ENCODE results near the gene GRIK2. TPM values are rescaled to one million over a fixed set of nuclear protein-coding genes. Genes with fewer than 3 reads are reported as not detected.

GRIK2 gene
- total RNA-seq, 1 experiment from 2014 or later = 6.6 TPM

DNA sequence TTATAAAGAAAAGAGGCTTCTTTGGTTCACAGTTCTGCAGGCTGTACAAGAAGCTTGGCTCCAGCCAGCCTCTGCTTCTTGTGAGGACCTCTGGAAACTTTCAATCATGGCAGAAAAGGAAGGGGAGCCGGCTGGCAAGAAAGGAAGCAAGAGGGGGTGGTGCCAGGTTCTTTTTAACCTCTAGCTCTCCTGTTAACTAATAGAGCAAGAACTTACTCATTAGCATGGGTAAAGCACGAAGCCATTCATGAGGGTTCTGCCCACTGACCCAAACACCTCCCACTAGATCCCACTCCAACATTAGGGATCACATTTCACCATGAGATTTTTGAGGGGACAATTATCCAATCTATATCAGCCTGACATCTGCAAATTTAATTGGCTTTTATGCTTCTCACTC, 347.1 kb downstream of the GRIK2 start:
- ChIA-PET CTCF (no interaction called here), POLR2A (no interaction called here)
- Histone ChIP-seq H3K9me3 (ENCODE audit: control insufficient read depth, insufficient read depth, low read depth, low read length) (no peaks in the 10 kb centered on the region), H3K27me3 (ENCODE audit: control insufficient read depth, insufficient read depth, low read length) (no peaks in the 10 kb centered on the region), H3K27ac (ENCODE audit: low read length) (peak overlapping the region; percentile 42; the same call in 1 of the 2 replicates), H3K4me3 (ENCODE audit: low read depth in 2 of 2, low read length in 2 of 2) (no peak overlapping the region), H3K36me3 (ENCODE audit: control insufficient read depth, insufficient read depth, low read length) (no peaks in the 10 kb centered on the region), H3K4me1 (ENCODE audit: control insufficient read depth, insufficient read depth, low read length) (peaks cover 3% of the 10 kb centered on the region; the same call in 1 of the 2 replicates)
- TF ChIP-seq POLR2AphosphoS5 (IDR thresholded peaks at IDR 0.05; ENCODE audit: low read depth, low read length) (no peak), TCF7L2 (IDR thresholded peaks at IDR 0.05; ENCODE audit: low read depth, low read length) (no peak), SIN3A (IDR thresholded peaks at IDR 0.05; ENCODE audit: borderline replicate concordance, insufficient read depth, low read depth, low read length) (no peak)
- TF ChIP-seq, protein P1, sequence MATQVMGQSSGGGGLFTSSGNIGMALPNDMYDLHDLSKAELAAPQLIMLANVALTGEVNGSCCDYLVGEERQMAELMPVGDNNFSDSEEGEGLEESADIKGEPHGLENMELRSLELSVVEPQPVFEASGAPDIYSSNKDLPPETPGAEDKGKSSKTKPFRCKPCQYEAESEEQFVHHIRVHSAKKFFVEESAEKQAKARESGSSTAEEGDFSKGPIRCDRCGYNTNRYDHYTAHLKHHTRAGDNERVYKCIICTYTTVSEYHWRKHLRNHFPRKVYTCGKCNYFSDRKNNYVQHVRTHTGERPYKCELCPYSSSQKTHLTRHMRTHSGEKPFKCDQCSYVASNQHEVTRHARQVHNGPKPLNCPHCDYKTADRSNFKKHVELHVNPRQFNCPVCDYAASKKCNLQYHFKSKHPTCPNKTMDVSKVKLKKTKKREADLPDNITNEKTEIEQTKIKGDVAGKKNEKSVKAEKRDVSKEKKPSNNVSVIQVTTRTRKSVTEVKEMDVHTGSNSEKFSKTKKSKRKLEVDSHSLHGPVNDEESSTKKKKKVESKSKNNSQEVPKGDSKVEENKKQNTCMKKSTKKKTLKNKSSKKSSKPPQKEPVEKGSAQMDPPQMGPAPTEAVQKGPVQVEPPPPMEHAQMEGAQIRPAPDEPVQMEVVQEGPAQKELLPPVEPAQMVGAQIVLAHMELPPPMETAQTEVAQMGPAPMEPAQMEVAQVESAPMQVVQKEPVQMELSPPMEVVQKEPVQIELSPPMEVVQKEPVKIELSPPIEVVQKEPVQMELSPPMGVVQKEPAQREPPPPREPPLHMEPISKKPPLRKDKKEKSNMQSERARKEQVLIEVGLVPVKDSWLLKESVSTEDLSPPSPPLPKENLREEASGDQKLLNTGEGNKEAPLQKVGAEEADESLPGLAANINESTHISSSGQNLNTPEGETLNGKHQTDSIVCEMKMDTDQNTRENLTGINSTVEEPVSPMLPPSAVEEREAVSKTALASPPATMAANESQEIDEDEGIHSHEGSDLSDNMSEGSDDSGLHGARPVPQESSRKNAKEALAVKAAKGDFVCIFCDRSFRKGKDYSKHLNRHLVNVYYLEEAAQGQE (IDR thresholded peaks at IDR 0.05; ENCODE audit: insufficient read depth in 1 of 2, low read depth in 2 of 2, low read length in 1 of 2) = no peak
- TF ChIP-seq, protein P2, sequence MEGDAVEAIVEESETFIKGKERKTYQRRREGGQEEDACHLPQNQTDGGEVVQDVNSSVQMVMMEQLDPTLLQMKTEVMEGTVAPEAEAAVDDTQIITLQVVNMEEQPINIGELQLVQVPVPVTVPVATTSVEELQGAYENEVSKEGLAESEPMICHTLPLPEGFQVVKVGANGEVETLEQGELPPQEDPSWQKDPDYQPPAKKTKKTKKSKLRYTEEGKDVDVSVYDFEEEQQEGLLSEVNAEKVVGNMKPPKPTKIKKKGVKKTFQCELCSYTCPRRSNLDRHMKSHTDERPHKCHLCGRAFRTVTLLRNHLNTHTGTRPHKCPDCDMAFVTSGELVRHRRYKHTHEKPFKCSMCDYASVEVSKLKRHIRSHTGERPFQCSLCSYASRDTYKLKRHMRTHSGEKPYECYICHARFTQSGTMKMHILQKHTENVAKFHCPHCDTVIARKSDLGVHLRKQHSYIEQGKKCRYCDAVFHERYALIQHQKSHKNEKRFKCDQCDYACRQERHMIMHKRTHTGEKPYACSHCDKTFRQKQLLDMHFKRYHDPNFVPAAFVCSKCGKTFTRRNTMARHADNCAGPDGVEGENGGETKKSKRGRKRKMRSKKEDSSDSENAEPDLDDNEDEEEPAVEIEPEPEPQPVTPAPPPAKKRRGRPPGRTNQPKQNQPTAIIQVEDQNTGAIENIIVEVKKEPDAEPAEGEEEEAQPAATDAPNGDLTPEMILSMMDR (IDR thresholded peaks at IDR 0.05) = no peak
- ATAC-seq (no peak), DNase-seq (ENCODE audit: low read depth, low spot score) (no peak)
- no TSS peak for BruUV-seq (replicated peaks)
- in situ Hi-C loops (cut with HindIII; ENCODE audit: low pct_unique_long_range_greater_than_20kb, low sequenced_read_pairs) = no loop called here
- intact Hi-C loops (cut with micrococcal nuclease; ENCODE audit: unreplicated experiment) = no loop called here

DNA sequence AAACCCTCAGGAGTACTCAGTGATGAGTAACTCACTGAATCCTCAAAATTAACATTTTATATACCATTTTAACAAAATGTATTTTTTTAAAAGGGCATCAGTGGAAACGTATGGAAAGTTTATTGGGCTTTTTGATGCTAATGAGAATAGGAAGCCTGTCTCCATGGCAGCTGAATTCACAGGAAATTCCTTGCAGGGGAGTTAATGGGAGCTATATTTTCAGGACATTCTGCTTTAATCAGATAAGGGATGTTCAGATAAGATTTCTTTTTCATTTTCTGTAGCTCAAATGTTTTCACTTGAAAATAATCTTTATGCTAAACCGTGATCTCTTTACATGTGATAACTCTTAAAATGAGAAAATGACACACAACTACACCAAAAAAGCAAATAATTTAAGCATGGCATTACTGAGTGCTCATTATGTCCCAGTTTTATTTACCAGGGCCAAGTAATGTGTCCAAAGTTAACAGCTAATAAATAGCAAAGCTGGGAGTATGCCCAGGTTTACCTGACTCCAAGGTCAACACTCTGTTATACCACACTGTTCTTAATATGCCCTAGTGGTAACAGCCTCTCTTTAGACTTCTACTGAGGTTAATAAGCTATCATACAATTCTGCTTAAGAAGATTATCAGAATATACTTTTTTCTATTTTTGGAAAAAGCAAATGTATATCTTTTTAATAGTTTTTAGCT, 348.1 kb downstream of the GRIK2 start:
- H3K4me1 ChIP-seq (ENCODE audit: control insufficient read depth, insufficient read depth, low read length) = peaks cover 3% of the 10 kb centered on the region; the same call in 1 of the 2 replicates
- DNase-seq (ENCODE audit: low read depth, low spot score) (no peak), ATAC-seq (no peak)
- H3K27ac ChIP-seq (ENCODE audit: low read length) = peak overlapping the region; percentile 61; the same call in 1 of the 2 replicates
- no peaks in the 10 kb centered on the region for H3K9me3 ChIP-seq (ENCODE audit: control insufficient read depth, insufficient read depth, low read depth, low read length)
- TF ChIP-seq, protein P2 (IDR thresholded peaks at IDR 0.05) = no peak
- peak; percentile 47; the same call in 1 of the 2 replicates for TF ChIP-seq TCF7L2 (IDR thresholded peaks at IDR 0.05; ENCODE audit: low read depth, low read length)
- in situ Hi-C loops (cut with HindIII; ENCODE audit: low pct_unique_long_range_greater_than_20kb, low sequenced_read_pairs) (no loop called here), intact Hi-C loops (cut with micrococcal nuclease; ENCODE audit: unreplicated experiment) (no loop called here)
- H3K27me3 ChIP-seq (ENCODE audit: control insufficient read depth, insufficient read depth, low read length) = no peaks in the 10 kb centered on the region
- no peaks in the 10 kb centered on the region for H3K36me3 ChIP-seq (ENCODE audit: control insufficient read depth, insufficient read depth, low read length)
- BruUV-seq (replicated peaks) = no TSS peak
- ChIA-PET POLR2A (interaction anchor here (0.7 kb wide), 1 partner anchor 412 kb away, joined by 3 read pairs; no protein-coding TSS in a partner anchor), CTCF (no interaction called here)
- no peak overlapping the region for H3K4me3 ChIP-seq (ENCODE audit: low read depth in 2 of 2, low read length in 2 of 2)
